ENCODE results near the gene TRIM37.

TRIM37 gene

DNA sequence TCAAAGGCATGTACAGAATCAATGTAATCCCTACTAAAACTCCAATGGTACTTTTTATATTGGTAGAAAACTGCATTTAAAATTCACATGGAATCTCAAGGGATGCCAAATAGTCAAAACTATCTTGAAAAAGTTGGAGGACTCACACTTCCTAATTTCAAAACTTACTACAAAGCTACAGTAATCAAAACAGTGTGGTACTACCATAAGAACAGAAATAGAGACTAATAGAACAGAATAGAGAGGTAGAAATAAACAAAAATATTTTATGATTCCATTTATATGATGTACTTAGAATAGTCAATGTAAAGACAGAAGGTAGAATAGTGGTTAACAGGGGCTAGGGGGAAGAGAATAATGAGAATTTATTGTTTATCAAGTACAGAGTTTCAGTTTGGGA, 8.8 kb downstream of the TRIM37 start (continued):
- TF ChIP-seq, protein P1, sequence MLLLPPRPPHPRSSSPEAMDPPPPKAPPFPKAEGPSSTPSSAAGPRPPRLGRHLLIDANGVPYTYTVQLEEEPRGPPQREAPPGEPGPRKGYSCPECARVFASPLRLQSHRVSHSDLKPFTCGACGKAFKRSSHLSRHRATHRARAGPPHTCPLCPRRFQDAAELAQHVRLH (tag by site-specific recombination; IDR thresholded peaks at IDR 0.05): peak; percentile 71

DNA sequence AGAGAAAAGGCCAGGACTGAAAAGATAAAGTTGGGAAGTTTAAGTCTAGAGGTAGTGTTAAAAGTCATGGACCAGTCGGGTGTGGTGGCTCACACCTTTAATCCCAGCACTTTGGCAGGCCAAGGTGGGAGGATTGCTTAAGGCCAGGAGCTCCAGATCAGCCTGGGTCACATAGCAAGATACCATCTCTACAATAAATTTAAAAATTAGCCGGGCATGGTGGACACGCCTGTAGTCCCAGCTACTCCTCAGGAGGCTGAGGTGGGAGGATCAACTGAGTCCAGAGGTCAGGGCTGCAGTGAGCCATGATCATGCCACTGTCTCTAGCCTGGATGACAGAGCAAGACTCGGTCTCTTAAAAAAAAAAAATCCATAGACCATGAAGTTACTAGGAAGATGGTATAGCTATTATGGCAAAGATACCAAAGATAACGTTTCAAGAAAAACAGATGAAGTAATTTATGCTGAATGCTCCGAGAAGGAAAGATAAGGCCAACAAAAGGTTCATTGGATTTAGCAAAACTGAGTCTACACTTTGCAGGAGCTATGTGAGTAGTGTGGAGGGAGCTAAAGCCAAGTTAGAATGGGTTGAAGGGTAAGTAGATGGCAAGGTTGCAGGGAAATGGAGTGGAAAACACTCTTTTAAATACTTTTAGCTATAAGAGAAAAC, 11.7 kb downstream of the TRIM37 start:
- CTCF ChIA-PET: interaction anchor here (0.6 to 1.8 kb wide), 4 partner anchors 12 to 576 kb away, joined by 3 to 7 read pairs (median 4); partner anchors contain the start of gene TRIM37
- POLR2A ChIA-PET: interaction anchor here (0.6 to 6.1 kb wide), 7 partner anchors 10 to 463 kb away, joined by 3 to 68 read pairs (median 4); partner anchors contain the start of genes PRR11, SKA2 and TRIM37
- TF ChIP-seq SP7 (tag by site-specific recombination; IDR thresholded peaks at IDR 0.05): 0 out of 2 replicates have a peak, but pooled peaks have one; percentile 32
- TF ChIP-seq ZNF629 (tag by site-specific recombination; IDR thresholded peaks at IDR 0.05): peak; percentile 42; the same call in 1 of the 2 replicates
- no peak for TF ChIP-seq ZSCAN16 (tag by site-specific recombination; IDR thresholded peaks at IDR 0.05)
- TF ChIP-seq, protein P2, sequence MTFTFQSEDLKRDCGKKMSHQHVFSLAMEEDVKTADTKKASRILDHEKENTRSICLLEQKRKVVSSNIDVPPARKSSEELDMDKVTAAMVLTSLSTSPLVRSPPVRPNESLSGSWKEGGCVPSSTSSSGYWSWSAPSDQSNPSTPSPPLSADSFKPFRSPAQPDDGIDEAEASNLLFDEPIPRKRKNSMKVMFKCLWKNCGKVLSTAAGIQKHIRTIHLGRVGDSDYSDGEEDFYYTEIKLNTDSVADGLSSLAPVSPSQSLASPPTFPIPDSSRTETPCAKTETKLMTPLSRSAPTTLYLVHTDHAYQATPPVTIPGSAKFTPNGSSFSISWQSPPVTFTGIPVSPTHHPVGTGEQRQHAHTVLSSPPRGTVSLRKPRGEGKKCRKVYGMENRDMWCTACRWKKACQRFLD (tag by site-specific recombination; IDR thresholded peaks at IDR 0.05): no peak
- peak; percentile 89 for TF ChIP-seq ZNF394 (tag by site-specific recombination; IDR thresholded peaks at IDR 0.05; ENCODE audit: borderline replicate concordance)
- TF ChIP-seq, protein P3, sequence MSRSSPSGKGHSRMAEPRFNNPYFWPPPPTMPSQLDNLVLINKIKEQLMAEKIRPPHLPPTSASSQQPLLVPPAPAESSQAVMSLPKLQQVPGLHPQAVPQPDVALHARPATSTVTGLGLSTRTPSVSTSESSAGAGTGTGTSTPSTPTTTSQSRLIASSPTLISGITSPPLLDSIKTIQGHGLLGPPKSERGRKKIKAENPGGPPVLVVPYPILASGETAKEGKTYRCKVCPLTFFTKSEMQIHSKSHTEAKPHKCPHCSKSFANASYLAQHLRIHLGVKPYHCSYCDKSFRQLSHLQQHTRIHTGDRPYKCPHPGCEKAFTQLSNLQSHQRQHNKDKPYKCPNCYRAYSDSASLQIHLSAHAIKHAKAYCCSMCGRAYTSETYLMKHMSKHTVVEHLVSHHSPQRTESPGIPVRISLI (tag by site-specific recombination; IDR thresholded peaks at IDR 0.05): no peak
- TF ChIP-seq ZNF600 (tag by site-specific recombination; IDR thresholded peaks at IDR 0.05): no peak
- TF ChIP-seq, protein P4, sequence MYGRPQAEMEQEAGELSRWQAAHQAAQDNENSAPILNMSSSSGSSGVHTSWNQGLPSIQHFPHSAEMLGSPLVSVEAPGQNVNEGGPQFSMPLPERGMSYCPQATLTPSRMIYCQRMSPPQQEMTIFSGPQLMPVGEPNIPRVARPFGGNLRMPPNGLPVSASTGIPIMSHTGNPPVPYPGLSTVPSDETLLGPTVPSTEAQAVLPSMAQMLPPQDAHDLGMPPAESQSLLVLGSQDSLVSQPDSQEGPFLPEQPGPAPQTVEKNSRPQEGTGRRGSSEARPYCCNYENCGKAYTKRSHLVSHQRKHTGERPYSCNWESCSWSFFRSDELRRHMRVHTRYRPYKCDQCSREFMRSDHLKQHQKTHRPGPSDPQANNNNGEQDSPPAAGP (tag by site-specific recombination; IDR thresholded peaks at IDR 0.05): peak; percentile 40; the same call in 1 of the 2 replicates
- TF ChIP-seq ZBTB17 (tag by site-specific recombination; IDR thresholded peaks at IDR 0.05): peak; percentile 40
- no peak for TF ChIP-seq ZNF571 (tag by site-specific recombination; IDR thresholded peaks at IDR 0.05)
- TF ChIP-seq ZNF48 (tag by site-specific recombination; IDR thresholded peaks at IDR 0.05): no peak
- TF ChIP-seq ZNF366 (tag by site-specific recombination; conservative IDR thresholded peaks at IDR 0.05): no peak
- no peak for TF ChIP-seq ZNF175 (tag by site-specific recombination; IDR thresholded peaks at IDR 0.05)
- TF ChIP-seq, protein P5, sequence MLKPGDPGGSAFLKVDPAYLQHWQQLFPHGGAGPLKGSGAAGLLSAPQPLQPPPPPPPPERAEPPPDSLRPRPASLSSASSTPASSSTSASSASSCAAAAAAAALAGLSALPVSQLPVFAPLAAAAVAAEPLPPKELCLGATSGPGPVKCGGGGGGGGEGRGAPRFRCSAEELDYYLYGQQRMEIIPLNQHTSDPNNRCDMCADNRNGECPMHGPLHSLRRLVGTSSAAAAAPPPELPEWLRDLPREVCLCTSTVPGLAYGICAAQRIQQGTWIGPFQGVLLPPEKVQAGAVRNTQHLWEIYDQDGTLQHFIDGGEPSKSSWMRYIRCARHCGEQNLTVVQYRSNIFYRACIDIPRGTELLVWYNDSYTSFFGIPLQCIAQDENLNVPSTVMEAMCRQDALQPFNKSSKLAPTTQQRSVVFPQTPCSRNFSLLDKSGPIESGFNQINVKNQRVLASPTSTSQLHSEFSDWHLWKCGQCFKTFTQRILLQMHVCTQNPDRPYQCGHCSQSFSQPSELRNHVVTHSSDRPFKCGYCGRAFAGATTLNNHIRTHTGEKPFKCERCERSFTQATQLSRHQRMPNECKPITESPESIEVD (tag by site-specific recombination; IDR thresholded peaks at IDR 0.05): peak; percentile 52; the same call in 1 of the 2 replicates
- no peak for TF ChIP-seq ZNF132 (tag by site-specific recombination; IDR thresholded peaks at IDR 0.05; ENCODE audit: borderline replicate concordance)
- no peak for TF ChIP-seq ZBTB1 (tag by site-specific recombination; IDR thresholded peaks at IDR 0.05)
- no peak for TF ChIP-seq ZFP3 (tag by site-specific recombination; IDR thresholded peaks at IDR 0.05; ENCODE audit: low read depth)
- TF ChIP-seq, protein P6, sequence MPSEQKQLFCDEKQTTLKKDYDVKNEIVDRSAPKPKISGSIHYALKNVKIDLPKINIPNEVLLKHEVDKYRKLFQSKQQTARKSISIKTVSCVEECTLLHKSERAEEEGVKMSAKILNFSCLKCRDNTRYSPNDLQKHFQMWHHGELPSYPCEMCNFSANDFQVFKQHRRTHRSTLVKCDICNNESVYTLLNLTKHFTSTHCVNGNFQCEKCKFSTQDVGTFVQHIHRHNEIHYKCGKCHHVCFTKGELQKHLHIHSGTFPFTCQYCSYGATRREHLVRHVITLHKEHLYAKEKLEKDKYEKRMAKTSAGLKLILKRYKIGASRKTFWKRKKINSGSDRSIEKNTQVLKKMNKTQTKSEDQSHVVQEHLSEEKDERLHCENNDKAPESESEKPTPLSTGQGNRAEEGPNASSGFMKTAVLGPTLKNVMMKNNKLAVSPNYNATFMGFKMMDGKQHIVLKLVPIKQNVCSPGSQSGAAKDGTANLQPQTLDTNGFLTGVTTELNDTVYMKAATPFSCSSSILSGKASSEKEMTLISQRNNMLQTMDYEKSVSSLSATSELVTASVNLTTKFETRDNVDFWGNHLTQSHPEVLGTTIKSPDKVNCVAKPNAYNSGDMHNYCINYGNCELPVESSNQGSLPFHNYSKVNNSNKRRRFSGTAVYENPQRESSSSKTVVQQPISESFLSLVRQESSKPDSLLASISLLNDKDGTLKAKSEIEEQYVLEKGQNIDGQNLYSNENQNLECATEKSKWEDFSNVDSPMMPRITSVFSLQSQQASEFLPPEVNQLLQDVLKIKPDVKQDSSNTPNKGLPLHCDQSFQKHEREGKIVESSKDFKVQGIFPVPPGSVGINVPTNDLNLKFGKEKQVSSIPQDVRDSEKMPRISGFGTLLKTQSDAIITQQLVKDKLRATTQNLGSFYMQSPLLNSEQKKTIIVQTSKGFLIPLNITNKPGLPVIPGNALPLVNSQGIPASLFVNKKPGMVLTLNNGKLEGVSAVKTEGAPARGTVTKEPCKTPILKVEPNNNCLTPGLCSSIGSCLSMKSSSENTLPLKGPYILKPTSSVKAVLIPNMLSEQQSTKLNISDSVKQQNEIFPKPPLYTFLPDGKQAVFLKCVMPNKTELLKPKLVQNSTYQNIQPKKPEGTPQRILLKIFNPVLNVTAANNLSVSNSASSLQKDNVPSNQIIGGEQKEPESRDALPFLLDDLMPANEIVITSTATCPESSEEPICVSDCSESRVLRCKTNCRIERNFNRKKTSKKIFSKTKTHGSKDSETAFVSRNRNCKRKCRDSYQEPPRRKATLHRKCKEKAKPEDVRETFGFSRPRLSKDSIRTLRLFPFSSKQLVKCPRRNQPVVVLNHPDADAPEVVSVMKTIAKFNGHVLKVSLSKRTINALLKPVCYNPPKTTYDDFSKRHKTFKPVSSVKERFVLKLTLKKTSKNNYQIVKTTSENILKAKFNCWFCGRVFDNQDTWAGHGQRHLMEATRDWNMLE (tag by site-specific recombination; conservative IDR thresholded peaks at IDR 0.05; ENCODE audit: low read depth): no peak
- TF ChIP-seq, protein P7, sequence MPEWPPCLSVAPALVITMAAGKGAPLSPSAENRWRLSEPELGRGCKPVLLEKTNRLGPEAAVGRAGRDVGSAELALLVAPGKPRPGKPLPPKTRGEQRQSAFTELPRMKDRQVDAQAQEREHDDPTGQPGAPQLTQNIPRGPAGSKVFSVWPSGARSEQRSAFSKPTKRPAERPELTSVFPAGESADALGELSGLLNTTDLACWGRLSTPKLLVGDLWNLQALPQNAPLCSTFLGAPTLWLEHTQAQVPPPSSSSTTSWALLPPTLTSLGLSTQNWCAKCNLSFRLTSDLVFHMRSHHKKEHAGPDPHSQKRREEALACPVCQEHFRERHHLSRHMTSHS (tag by site-specific recombination; IDR thresholded peaks at IDR 0.05): no peak
- TF ChIP-seq, protein P8, sequence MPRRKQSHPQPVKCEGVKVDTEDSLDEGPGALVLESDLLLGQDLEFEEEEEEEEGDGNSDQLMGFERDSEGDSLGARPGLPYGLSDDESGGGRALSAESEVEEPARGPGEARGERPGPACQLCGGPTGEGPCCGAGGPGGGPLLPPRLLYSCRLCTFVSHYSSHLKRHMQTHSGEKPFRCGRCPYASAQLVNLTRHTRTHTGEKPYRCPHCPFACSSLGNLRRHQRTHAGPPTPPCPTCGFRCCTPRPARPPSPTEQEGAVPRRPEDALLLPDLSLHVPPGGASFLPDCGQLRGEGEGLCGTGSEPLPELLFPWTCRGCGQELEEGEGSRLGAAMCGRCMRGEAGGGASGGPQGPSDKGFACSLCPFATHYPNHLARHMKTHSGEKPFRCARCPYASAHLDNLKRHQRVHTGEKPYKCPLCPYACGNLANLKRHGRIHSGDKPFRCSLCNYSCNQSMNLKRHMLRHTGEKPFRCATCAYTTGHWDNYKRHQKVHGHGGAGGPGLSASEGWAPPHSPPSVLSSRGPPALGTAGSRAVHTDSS (tag by site-specific recombination; IDR thresholded peaks at IDR 0.05): no peak
- no peak for TF ChIP-seq ZNF239 (tag by site-specific recombination; IDR thresholded peaks at IDR 0.05)

More for the DNA sequence above, 11.7 kb downstream of the TRIM37 start:
- no peak overlapping the region for H3K4me3 ChIP-seq (ENCODE audit: low read depth, low read length)
- peaks cover 13 to 19% of the 10 kb centered on the region in 2 experiments for H3K36me3 ChIP-seq (ENCODE audit: control insufficient read depth in 2 of 2, insufficient read depth in 1 of 2, low read length in 2 of 2)
- no peaks in the 10 kb centered on the region for H3K9me3 ChIP-seq (ENCODE audit: control insufficient read depth, insufficient read depth, low read depth, low read length)
- H3K27ac ChIP-seq (ENCODE audit: extremely low read depth, low read depth, low read length): peak overlapping the region; percentile 37
- H3K4me1 ChIP-seq (ENCODE audit: control insufficient read depth, insufficient read depth, low read length): peaks cover 31% of the 10 kb centered on the region
